ENCODE measurements around the gene EN1.

GRCh38 chr2:118815314-118815713, 32.1 kb downstream of the EN1 start:
- TF ChIP-seq POLR2A (IDR thresholded peaks at IDR 0.05): no peak
- TF ChIP-seq, protein P1, sequence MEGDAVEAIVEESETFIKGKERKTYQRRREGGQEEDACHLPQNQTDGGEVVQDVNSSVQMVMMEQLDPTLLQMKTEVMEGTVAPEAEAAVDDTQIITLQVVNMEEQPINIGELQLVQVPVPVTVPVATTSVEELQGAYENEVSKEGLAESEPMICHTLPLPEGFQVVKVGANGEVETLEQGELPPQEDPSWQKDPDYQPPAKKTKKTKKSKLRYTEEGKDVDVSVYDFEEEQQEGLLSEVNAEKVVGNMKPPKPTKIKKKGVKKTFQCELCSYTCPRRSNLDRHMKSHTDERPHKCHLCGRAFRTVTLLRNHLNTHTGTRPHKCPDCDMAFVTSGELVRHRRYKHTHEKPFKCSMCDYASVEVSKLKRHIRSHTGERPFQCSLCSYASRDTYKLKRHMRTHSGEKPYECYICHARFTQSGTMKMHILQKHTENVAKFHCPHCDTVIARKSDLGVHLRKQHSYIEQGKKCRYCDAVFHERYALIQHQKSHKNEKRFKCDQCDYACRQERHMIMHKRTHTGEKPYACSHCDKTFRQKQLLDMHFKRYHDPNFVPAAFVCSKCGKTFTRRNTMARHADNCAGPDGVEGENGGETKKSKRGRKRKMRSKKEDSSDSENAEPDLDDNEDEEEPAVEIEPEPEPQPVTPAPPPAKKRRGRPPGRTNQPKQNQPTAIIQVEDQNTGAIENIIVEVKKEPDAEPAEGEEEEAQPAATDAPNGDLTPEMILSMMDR (IDR thresholded peaks at IDR 0.05): no peak
- no peak for TF ChIP-seq EP300 (IDR thresholded peaks at IDR 0.05; ENCODE audit: low read depth)

Measured in transverse colon (tissue), 3 donors.